Activated CD4-positive, alpha-beta T cell treated with anti-CD3 and anti-CD28 coated beads for 48 hours (primary cell): ENCODE results near the gene ABHD17A.

Experiments used
- DNase-seq: peaks from one replicate; pipeline ENCODE4 v3.0.0-alpha.2; 2020

The ABHD17A gene

DNA sequence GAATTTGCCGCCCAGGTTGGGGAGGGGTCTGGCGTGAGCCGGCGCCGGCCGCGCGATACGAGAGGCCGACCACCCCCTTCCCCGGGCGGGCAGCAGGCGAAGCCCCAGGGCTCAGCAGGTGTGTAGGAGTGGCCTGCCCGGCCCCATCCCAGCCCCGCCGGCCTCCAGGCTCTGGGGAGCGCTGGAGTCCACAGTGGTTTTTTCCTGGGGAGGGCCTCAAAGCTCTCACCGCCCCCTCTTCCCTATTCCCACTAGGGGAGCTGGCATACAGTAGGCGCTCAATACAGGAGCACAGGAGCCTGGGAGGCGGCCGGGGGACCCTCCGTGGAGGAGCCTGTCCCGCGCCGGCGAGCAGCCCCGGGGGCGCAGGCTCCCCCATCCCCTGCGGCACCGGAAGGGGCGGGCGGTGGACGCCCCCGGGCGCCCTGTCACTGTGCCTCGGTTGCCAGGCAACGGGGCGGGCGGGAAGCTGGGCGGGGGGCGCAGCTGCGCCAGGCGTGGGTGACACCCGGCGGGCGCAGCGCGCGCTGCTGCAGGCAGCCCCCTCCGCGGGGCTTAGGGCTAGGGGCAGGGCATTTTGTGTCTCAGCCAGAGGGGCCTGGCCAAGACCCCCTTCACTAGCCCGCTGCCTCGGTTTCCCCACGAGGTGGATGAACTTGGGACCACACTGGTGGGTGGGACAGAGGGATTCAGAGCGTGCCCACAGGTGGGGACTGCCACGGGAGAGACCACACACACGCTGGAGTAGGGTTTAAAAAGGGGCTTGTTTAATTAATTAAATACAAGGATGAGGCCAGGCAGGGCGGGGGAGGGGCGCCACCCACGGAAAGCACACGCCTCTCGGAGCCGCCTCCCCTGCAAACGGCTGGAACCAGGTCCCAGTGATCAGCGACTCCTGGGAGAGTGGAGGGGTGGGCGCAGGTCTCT is 33.4 kb downstream of the ABHD17A start:
- peak; percentile 52 for DNase-seq

DNA sequence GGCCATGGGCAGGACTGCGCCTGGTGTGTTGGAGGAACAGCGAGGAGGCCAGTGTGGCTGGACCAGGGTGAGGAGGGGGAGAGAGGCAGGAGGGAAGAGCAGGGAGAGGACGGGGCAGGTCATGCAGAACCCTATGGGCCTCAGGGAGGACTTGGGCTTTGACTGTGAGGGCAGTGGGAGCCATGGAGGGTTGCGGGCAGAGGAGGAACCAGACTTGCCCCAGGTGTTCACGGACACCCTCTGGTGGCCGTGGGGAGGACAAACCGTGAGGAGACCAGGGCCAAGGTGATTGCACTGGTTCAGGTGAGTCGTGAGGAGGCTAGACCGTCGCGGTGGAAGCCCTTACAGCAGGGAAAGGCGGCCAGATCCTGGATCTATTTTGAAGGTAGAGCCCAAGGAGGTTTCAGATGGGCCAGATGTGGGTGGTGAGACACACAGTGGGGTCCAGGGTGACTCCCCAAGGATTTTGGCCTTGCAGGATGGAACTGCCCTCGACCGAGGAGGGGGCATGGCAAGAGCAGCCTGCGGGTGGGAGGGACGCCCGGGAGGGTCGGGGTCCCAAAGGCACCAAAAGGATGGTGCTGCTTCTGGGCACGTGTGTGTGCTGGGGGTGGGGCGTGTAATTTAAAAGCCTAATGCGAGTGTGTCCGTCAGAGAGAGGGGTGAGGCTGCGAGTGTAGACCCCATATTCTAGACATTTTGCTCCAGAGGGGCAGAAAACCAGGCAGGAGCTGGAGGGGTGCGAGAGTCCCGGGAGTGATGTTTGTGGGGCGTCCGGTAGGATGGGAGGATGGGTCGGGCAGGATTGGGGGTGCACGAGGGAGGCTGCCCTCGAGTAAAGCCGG is 34.3 kb downstream of the ABHD17A start:
- DNase-seq = peak; percentile 27

DNA sequence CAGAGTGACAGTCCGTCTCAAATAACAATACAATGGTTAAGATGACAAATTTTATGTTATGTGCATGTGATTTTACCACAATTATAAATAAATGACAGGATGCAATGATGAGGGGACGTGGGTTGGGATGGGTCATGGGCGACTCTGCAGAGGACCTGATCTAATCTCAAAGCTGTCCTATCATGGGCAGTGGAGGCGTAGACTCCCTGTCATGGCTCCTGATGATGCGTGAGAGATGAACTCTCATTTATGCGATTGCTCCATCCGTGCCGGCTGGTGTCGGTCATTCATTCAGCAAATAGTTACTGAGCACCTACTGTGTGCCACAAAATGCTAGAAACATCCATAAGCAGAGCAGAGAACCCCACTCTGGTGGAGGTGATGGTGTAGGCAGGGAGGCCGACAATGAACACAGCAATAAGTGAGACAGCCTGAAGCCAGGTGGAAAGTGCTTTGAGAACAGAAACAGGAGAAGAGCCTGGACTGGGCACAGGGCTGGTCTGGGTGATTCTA is 35.4 kb downstream of the ABHD17A start:
- DNase-seq = no peak

DNA sequence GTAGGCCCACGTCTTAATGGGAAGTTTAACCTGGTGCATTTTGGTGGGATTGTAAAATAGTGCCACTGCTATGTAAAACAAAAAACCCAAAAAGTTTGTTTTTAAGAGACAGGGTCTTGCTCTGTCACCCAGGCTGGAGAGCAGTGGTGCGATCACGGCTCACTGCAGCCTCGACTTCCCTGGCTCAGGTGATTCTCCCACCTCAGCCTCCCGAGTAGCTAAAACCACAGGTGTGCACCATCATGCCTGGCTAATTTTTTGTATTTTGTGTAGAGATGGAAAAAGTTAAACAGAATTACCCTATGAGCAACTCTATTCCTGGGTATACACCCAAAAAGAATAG is 36.2 kb downstream of the ABHD17A start:
- no peak for DNase-seq

DNA sequence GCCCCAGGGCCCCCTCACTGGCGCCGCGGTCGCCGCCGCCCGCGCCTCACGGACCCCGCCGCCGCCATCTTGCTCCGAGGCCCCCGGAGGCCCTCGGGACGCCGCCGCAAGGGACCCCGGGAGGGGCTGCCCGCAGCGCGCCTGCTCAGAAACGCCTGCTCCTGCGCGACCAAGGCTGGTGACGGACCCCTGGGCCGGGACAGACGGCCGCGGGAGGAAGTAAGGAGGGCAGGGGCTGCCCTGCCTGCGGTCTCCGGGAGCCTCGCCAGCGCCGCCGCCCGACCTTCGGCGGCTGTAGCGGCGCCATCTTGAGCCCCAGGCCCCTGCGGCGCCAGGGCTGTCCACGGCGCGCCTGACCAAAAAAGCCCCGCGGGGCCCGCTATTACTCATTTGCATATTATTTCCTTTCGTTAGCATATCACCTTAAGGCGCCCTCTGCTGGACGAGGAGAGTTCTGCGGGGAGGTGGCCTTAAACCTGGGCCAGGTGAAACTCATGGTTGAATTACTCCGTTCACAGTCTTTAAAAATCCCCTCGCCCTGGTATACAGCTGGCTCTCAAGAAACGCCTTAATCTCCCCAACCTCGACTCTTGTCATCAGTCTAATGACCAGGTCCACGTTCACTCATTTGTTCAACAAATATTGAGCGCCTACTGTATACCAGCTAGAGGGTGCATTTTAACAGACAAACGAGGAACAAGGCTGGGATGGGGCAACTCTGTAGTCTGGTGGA is 36.7 kb downstream of the ABHD17A start, which contains the start of gene REXO1:
Gene REXO1 (minus strand): TSS at position 85 of the 733 bp plus-strand sequence. CDS start 125 bp downstream, outside the sequence.
- DNase-seq = peak; percentile 98

DNA sequence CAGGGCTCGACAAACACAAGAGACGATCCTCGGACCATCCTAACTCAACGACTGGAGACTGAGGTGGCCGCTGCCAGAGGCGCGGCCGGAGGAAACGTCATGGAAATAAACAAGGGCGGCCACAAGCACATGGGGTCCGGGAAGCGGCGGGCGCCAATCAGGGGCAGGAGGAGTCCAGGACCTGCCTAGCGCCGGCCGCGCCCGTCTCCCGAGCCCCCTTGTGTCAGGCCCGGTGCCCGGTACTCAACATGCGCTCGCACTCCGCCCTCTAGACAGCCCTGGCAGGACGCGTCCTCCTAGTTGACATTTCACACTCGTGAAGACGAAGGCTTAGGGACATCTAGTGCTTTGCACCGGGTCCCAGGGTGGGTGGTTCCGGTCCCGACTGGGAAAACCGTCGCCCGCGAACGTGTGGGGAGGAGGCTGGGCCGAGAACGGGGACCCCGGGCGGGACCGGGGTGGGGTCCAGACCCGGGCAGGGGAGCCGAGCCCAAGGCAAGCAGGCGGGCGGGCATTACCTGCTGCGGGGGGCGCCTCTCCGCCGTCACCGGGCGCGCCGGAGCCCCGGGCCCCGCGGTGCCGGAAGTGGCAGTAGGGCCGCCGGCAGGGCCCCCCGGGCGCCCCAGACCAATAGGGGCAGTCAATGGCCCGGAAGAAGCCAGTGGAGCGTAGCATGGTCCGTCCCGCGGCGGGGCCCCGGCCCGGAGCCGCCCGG is 37.5 kb downstream of the ABHD17A start:
- DNase-seq = peak; percentile 60

DNA sequence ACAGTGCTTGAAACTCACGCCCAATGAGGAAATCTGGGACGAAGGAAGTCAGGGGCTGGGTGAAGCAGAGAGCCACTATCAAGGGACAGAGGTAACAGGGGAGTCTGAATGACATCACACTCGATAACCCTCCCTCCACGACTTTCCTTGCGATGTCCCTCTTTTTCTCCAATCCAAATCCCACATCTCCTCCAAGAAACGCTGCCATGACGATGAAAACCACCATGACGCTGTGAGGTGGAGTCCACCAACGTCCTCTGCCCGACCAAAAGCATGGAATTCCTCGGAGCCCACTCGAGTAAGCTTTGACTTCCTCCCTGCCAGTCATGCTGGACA is 38.0 kb downstream of the ABHD17A start:
- DNase-seq = no peak

DNA sequence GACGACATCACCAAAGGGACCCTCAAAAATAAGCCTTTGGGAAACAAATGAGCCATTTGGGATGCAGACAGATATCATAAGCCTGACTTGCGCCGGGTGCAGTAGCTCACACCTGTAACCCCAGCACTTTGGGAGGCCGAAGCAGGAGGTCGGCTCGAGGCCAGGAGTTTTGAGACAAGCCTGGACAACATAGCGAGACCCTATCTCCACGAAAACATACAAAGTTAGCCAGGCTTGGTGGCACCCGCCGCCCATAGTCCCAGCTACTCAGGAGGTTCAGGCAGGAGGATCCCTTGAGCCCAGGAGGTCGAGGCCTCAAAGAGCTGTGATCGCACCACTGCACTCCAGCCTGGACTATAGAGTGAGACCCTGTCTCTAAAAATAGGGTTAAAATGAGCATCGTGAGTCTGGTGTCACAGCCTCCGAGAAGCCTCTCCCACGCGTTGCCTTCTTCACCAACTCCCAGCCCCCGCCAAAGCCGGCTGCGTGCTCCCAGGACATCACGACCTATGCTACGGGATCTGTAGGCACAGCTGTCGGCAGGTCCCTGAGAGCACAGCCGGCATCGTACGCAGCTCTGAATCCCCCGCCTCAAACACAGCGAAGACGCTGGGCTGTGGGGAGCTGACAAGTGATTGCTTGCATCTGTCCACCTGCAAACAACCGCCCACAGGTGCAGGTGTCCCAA is 38.6 kb downstream of the ABHD17A start:
- DNase-seq = no peak

DNA sequence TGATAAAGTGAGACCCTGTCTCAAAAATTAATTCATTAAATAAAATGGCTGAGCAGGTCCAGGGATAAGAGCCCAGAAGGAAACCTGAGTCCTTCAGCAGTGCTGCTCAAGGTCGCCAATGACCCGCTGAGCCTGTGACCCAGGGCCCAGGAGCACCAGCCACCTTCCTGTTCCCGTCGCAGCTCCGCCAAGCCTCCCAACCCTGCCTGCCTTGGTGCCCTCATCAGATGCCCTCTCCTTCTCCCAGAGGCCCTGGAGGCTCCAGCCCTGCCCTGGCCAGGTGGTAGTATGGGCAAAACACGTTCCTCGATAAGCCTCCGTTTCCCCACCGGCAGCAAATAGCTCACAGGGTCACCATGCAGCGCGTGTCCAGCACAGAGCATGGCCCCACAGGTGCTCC is 39.7 kb downstream of the ABHD17A start:
- DNase-seq = no peak

DNA sequence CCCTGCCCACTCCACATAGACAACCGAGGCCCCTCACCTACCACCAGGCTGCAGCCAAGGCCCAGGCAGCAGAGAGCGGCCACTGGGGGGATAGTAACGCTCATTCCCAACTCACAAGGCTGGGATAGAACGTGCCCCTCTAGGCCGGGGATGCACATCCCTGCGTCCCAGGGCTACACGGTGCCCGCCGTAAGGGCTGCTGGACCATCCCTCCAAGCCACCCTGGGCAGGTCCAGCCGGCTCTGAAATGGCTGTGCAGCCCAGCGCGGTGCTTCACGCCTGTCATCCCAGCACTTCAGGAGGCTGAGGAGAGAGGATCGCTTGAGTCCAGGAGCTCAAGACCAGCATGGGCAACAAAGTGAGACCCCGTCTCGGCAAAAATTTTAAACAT is 40.2 kb downstream of the ABHD17A start:
- DNase-seq = no peak

DNA sequence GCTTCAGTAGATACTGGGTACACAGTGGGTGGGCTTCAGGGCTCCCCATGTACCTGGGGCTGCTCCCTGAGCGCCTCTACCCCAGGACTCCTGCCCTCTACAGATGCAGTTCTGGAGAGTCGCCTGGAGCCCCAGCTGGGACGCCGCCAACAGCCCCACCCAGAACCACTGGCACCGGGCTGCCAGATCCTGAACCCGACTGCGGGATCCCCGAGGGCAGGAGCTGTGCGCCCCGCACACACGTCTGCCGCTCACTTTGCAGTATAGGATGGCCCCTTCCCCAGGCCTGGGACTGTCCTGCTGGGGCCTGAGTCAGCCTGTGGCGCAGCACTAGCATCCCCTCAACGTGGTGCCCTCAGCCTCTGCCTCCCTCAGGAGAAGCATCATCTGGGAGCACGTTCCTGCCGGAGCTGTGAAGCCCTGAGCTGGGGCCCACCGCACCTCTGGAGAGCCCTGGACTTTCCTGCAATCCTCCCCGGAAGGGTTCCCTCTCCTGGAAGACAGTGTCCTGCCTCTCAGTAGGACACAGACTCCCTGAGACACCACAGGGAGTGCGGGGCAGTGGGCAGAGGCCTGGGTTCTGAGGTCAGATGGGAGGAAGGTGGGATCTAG is 40.7 kb downstream of the ABHD17A start:
- no peak for DNase-seq

DNA sequence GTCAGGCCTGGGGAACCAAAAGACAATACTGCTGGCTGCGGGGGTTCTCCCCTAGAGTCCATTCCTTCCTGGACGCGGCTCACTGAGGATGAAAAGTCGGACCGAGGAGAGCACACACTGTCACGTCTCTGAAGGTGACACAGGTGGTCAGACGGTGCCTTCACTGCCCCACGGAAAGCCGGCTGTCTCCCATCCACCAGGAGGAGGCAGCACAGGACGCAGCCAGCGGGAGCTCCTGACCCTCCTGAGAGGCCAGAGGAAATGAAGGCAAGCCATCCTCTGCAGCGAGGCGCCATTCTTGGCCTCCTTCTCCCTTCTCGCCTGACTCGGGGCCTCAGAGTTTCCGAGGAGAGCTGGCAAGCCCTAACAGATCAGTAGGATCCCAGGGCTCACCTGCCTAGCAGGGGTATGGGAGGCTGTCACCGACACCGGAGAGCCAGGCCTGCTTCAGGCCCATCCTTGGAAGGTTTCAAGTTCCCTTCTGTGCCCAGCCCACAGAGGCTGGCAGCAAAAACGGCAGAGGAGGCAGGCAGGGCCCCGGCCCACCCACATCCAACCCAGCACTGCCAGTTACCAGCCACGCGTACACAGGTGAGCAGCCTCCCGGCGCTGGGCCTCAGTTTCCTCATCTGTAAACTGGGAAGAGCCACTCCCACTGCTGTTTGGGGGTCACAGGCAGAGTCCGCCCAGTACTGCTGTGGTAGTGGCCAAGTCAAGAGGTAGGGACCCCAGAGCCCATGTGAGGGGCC is 41.5 kb downstream of the ABHD17A start:
- no peak for DNase-seq

DNA sequence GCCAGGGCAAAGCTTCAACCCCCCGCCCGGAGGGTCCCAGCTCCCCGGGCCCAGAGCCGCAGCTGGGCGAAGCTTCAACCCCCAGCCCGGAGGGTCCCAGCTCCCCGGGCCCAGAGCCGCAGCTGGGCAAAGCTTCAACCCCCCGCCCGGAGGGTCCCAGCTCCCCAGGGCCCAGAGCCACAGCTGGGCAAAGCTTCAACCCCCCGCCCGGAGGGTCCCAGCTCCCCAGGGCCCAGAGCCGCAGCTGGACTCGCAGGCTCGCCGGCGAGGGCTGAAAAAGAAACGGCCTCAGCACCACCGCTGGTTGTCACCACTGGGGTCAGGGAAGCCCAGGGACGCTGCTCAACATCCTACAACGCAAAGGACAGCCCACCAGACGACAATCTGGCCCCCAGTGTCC is 42.2 kb downstream of the ABHD17A start:
- no peak for DNase-seq

DNA sequence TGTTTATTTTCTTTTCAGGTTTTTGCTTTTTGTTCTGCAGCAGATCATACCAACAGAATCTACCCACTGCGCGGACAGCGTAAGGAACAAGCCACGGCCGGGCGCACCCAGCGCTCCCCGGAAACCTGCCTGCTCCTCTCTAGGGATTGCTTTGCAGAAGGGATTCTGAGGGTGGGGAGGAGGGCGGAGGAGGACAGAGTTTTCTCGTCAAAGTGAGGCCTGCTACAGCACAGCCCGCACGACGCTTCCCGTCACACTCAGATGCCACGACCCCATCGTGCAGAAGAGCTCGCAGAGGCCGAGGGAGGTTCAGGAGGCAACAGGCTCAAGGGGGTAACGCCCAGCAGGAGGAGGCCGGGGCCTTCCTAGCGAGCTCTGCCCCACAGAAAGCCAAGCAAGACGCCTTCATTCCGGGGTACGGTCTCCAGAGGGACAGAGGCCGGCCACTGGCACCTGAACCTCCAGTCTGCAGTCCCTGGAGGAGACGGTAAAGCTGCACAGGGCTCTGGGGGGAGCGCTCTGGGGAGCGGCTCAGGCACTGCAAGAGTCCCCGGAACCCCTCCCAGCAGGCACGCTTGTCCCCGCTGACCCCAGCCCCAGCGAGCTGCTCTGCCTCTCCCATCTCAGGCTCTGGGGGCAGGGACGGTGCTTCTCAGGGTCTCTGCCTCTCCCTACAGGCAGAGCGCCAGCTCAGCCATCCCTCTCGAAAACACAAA is 43.9 kb downstream of the ABHD17A start:
- no peak for DNase-seq

DNA sequence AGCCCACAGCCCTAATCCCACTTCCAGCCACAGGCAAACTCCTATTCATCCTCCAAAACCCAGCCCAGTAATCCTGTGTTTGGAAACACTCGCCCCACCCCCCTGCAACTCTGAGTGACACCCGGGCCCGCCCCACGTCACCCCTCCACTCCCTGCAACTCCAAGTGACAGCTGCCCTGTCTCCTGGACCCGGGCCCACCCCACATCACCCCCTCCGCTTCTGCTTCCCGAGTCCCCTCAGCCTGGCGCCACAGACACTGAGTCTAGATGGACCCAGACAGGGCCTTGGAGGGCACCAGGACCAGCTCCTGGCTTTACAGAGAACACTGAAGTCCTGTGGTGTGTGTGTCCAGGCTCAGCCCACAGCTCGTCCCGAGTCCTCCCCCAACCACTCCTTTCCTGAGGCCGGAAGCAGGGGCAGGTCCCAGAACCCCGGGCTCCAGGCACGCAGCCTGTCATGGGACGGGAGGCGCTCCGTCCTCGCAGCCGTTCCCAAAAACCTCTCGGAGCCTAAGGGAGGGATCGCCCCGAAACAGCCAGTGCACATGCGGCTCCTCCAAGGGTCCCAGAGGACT is 44.7 kb downstream of the ABHD17A start:
- DNase-seq = no peak

DNA sequence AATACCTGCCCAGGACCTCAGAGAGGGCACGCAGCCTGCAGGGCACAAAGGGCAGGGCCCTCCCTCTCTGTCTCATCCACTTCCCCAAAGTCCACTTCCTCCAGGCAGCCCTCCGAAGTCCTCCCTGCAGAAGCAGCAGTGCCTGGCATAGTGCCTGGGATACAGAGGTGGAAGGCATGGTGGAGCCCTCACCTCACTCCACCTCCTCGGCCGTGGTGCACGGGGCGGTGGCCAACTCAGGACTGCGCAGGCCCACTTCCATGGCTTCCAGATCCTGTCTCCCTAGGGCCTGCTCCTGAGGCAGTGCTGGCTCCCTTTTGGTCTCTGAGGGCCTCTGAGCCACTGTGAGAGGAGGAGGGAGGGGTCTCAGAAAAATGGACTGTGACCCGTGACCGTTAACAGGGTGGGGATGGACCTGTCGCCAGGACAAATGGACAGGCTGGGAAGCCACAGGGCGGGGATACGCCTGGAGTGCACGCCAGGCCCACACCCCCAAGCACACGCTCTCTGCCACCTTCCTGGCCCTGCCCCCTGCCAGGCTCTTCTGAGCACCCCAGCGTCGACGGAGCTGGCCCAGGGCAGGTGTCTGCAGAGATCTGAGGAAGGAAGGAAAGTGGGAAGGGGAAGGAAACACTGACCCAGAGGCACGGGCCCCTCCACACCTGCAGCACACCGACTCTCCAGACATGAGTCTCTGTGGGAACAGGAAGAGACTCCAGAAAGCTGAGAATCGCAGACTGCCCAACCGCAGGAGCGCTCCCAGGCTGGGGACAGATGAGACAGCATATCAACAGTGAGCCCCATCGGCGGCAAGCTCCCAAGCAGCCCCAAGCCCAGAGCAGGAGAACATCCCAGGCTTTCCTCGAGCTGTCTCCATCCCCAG is 45.4 kb downstream of the ABHD17A start:
- no peak for DNase-seq

DNA sequence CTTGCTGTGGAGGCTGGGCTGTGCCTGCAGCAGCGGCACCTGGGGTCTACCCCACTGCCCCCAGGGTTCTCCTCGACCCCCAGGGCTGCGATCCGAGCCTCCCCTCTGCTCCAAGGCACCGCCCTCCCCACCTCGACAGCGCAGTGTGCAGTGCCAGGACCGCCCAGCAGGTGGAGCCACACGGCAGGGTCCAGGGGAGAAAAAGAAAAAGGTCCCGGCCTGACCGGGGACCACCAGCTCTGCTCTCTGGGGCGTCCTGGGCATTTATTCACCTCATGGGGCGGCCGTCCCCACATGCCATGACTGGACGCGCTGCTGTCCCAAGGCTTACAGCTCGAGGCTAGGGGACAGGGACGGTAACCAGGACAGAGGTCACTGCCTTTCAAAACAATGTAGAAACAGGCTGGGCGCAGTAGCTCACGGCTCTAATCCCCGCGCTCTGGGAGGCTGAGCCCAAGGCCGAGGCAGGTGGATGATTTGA is 47.6 kb downstream of the ABHD17A start:
- DNase-seq = peak; percentile 76

DNA sequence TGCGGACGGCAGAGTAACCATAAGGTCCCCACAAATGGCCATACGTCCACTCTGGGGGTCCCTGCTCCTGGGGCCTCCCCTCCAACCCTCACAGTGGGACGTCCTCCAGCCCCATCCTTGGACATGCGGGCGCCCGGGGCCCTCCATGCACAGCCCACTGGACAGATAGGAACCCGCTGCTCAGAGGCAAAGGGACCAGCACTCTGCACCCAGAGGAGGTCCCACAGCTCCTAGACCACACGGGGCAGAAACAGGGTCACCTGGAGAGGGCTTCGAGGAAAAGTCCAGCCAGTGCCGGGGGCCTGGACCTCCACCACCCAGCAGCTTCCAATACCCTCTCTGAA is 48.1 kb downstream of the ABHD17A start:
- DNase-seq = no peak
